ENCODE data around the gene CACNA1D.

Gene CACNA1D

GRCh38 chr3:53833700-53834099 is 339.3 kb downstream of the CACNA1D start:
- no peak for DNase-seq

DNA sequence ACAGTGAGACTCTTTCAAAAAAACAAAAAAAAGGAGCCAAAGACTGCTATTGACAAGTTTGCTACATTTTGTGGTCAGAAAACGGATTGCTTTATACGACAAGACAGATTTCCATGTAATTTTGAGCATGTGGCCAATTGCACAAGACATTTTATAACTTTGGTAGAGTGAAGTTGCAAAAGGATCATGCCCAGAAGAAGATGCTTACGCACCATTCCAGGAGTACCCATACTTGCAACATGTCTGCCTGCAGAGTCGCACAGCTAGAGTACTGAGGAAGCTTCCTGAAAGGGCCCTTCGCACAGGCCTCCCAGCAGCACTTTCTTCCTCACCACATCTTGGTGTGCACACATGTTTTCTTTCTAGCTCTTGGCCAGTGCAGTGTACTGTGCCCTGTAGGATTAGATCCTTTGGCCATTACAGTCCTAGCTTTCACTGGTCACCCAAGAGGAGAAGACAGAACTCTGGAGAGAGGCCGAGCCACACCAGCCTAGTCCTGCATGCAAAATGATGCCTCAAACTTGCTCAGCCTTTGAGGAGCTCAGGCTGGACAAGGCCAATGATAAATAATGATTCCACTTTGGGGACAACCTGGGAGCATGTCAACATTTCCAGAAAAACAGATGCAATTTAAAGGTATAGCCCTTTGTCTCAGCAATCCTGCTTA is 340.2 kb downstream of the CACNA1D start:
- no peak for DNase-seq

DNA sequence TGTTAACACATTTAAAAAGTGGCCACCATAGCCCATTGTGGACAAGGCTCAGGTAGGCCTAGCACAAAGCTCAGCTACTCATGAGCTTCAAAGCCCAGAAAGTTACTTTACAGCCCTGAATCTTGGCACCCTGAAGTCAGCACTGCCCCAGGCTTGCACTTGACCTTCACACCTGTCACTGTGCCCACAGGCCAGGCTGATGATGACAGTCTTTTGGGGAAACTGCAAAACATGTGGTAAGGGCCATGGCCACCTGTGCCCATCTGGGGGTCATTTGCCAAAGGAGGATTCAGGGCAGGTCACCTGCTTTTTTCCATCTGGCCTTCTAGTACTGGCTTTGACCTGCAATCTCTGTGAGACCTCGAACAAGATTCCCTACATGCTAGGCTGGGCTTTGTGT is 340.8 kb downstream of the CACNA1D start:
- no peak for DNase-seq

DNA sequence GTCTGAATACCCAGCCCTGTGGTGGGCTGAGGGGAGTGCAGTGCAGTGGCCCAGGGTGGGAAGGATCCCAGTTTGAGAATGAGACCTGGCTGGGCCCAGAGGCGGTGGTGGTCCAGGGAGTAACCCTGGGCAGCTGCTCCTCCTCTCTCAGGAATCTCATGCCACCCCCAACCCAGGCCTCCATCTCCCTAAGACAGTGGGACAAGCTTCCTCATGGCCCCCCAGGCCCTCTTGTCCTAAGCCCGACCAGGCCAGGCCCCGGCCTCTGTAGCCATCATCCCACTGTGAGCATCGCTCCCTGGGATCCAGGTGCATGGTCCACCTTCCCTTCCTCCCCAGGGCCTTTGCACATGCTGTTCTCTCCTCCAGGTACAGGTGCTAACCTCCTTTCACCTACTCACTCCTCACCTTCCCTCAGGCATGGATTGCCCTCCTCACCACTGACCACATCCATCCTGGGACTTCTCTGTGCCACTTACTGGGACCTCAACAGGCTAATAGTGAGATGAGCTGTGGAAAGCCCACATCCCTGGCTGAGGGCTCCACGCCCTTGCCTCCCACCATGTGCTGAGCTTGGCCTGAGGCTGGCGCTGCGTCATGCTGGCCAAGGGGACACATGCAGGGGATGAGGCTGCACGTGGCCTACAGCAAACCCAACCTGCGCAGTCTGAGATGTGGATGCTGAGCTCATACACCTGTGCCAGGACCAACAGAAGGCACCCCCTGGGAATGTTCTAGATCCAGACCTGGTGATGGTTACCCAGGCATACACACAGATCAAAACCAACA is 341.9 kb downstream of the CACNA1D start:
- no peak for DNase-seq

DNA sequence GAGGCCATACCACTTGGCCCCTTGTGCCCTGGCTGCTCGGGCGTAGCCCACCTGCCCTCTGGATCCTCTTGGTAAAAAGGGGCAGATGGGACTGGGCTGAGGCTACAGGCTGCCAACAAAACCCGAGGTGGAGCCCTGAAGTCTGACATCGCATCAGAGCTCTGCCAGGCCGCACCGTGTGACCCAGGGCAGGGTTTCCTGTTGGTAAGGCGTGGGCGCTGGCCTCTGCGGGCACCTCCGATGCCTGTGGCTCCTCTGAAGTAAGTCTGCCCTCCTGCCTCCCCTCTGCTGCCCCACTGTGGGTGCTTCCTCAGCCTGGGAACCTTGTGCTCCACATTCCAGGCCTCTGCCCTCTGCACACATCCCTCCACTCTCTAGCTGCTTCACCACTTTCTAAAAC is 342.9 kb downstream of the CACNA1D start:
- DNase-seq: no peak

DNA sequence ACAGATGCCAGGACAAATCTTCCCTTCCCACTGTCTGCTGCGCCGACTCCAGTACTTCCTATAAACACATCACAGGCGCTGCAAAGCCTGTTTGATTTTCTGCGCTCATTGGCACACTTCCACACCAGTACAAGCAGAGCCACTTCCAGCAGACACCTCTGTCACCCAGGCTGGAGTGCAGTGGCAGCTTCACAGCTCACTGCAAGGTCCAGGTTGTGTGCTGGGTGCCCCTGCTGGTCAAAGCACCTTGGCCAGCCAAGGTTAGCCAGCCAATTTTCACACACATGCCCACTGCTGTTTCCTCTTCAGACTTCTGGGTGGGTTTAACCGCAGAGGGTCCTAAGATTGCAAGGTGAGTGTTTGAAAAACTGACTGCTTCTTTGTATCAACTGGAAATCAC is 346.9 kb downstream of the CACNA1D start:
- no peak for DNase-seq

DNA sequence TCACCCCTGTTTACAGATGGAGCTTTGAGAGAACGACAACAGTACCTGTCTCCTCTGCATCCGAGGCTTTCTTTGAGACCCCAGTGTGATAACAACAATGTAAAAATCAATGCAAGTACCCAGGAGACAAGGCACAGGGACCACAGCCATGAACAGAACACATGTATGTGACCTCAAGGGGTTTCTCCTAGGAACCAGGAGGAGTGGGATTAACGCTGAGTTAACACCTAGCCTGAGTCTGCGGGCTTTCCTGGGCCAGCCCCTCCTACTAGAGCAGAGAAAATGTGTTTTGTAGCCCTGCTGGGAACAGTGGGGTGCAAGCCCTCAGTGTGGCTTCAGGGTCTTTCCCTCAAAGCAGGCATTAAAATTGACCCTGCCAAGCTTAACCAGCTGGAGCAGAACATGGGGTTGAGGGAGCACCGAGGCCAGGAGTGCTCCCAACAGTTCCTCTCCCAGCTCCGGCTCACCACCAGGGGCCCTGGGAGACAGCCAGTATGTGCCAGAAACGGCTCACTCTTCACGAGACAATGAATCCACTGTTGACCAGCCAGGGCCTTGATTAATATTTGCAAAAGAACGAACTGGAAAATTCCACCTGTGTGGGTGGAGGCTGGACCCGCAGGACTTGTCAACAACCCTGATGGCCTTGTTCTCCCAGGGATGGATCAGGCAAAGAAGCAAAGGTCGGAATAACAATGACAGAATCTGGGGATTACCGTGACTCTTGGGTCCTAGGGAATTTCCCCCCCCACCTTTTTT is 348.2 kb downstream of the CACNA1D start:
- no peak for DNase-seq

DNA sequence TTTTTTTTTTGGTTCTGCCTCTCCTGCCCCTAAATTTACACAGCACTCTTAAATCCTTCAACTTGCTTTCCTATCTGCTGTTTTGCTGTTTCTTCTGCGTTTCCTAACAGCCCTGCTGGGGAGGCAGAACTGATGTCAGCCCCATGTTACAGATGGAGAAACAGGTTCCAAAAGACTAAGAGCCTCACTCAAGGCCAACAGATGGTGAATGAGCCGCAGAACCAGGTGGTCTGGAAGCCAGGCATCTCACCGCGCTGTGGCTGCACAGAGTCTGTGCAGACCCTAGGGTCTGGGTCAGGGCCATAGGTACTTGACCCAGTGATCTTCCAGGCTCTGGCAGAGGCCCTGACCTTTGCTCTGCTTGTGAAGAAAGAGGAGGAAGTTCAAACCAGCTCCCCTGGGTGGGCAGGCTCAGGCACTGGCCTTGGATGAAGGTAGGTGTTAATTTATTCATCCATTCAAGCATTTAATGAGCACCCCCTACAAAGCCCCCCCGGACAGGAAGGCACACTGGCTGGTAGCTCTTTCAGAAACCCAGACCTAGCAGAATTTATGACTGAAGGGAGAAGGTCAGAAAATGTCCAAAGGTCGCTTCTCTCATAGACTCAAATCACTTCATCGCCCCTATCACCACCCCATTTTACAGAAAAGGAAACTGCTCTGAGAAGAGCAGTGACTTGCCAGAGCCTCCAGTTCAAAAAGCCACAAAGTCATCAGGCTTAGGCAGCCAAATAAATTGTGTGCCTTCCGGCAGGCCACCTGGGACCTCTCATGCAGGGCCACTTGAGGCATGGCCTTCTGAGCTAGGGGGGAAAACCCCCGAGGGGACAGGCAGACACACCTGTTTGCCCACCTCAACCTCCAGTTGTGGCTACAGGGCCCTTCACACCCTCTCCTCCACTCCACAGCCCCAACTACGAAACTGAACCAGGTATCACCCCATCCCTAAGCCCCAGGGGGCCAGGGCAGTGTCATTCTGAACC is 349.1 kb downstream of the CACNA1D start:
- DNase-seq: no peak

GRCh38 chr3:53844262-53845102 is 350.1 kb downstream of the CACNA1D start:
- DNase-seq: no peak

DNA sequence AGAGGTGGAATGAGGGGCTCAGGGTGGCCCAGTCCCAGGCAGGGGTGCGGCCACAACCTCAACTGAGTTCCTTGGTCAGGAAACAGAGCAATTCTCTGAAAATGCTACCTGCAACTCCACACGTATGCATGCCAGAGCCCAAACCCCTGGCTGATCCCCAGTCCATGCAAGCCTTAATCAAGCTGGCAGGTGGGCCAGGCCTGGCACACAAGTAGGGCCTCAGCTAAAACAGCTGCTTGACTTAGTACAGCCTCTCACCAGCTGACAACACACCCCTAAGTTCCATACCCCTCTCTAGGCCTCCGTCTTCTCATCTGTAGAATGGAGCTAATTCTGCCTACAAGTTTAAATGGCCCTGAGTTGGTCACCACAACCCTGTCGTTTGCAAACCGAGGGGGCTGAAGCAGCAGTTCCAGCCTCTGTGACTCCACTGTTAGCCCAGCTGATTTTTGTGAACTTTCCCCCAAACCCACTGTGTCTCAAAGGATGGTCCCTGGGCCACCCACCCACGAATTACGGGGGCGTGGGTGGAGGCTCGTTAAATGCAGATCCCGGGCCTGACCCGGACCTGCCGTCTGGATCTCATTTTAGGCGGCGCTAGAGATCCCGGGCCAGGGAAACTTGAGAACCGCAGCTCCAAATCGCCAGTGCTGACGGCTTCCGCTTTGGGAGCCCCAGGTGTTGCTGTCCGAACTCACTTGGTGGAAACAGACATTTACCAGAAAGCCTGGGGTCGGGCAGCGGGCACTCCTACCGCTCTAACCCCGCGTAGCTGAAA is 350.9 kb downstream of the CACNA1D start:
- DNase-seq: no peak

DNA sequence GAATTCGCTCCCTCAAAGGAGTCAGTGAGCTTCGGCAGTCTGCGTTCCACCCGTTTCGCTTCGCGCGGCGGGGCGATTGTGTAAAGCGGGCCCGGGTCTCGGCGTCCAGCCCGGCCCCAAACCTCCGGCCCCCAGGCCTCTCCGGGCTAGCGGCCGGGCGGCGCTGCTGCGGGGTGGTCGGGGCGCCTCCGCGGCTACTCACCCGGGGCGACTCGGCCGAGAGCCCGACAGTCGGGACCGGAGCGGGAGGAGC is 351.4 kb downstream of the CACNA1D start:
- DNase-seq: no peak

DNA sequence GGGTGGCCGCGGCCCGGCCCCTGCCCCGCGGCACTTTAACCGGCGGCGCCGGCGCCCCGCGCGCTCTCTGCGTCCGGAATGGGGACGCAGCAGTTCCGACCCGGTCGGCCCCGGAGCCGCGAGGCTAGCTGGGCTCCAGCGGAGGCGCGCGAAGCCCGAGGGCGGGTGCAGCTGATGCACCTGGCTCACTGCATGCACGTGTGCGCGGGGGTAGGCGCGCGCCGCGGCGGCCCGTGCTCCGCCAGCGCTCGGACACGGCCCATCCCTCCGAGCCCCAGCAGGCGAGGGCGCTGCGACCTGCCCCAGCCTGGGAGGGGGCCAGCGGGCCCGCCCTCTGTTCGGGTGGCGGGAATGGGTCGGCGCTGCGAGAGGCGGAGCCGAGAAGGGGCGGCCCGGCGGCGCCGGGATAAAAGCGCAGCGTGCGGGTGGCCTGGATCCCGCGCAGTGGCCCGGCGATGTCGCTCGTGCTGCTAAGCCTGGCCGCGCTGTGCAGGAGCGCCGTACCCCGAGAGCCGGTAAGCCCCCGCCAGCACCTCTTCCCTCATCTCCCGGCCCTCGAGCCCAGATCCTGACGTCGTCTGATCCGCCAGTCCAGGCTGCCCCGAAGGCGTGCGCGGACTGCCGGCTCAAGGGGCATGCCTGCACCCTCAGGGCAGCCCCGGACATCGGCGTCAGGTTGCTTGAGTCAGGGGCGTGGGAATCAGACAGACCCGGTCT is 351.9 kb downstream of the CACNA1D start, which contains the start of the genes CHDH and IL17RB:
CHDH (minus strand) TSS at position 286 of the 717 bp plus-strand sequence. CDS start 22,411 bp downstream, outside the sequence.
IL17RB (plus strand) TSS at position 435 of the 717 bp plus-strand sequence; CDS start at position 456, 21 bp downstream.
- DNase-seq: no peak

- DNase-seq: no peak
These were observed 352.4 kb downstream of the CACNA1D start for GRCh38 chr3:53846851-53847155.

- no peak for DNase-seq
These were observed 355.5 kb downstream of the CACNA1D start for GRCh38 chr3:53849916-53850315.

DNA sequence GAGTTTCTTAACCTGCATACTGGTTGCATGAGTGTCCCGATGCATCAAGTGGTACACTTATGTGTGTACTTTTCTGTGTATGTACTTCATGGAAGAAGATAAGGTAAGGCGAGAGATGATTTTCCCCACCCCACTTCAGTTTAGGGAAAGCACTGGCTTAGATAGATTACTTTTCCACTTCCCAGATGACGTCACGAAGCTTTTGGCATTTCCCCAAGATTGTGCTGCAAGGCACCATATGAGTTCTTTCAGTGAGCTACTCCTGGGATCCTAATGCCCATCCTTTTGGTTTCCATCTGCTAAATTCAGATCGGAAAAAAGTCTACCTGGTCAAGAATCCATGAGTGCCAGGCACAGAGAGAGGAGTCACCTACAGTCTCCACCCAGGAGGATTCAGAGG is 356.5 kb downstream of the CACNA1D start:
- no peak for DNase-seq

GRCh38 chr3:53856964-53857363 is 362.6 kb downstream of the CACNA1D start:
- no peak for DNase-seq

- DNase-seq: no peak
These were observed 363.8 kb downstream of the CACNA1D start for GRCh38 chr3:53858096-53858741.

- DNase-seq: no peak
These were observed 364.8 kb downstream of the CACNA1D start for GRCh38 chr3:53859178-53859577.

GRCh38 chr3:53860196-53860595 is 365.8 kb downstream of the CACNA1D start:
- DNase-seq: no peak

GRCh38 chr3:53862241-53862640 is 367.8 kb downstream of the CACNA1D start:
- DNase-seq: no peak

Data from activated effector memory CD4-positive, alpha-beta T cell treated with anti-CD3 and anti-CD28 coated beads, Interleukin-2, amount 50 U/mL, for 16 hours (primary cell).